NCI-H510A (cell line): ENCODE measurements around the gene STK11.

Experiments
- DNase-seq: peaks from one replicate; lab custom pipeline; 2025; lab: John Stamatoyannopoulos, UW

The STK11 gene

DNA sequence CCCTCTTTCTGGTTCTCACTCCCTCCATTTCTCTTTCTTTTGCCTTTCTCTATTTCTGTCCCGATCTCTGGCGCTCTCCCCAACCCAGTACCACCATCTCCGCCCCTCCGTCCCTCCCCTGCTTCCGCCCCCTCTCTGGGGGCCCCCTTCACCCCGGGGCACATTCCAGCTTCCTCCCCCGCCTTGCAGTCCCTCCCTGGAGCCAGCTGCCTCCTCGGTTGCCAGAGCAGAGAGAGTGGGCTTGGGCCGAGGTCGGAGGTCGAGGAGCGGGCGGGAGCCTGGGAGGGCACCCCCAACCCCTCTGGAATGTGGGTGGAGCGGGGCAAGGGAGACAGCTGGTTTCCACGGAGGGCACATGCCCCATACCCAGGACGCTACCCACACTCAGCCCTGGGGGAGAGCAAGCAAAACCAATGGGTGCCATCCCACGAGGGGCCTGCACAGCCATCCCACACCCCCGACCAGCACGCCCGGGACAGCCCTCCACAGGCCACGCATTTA, 57.1 kb downstream of the STK11 start:
- no peak for DNase-seq

DNA sequence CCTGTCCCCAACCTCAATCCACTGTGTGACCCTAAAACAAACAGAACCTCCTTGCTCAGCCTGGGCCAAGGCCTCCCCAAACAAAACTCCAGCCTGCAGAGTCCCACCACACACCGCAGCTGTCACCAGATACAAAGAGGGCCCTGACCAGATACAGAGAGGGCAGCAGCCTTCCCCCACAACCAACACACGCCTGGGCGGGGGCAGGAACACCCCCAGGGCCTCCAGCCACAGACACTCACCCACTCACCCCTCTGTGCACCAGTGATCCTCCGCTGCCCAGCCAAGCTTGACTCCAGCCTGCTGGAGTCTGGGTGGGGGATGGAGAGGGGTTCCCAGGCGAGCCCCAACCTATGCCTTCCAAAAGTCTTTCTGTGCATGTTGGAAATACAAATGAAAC, 57.6 kb downstream of the STK11 start:
- DNase-seq, result no peak

DNA sequence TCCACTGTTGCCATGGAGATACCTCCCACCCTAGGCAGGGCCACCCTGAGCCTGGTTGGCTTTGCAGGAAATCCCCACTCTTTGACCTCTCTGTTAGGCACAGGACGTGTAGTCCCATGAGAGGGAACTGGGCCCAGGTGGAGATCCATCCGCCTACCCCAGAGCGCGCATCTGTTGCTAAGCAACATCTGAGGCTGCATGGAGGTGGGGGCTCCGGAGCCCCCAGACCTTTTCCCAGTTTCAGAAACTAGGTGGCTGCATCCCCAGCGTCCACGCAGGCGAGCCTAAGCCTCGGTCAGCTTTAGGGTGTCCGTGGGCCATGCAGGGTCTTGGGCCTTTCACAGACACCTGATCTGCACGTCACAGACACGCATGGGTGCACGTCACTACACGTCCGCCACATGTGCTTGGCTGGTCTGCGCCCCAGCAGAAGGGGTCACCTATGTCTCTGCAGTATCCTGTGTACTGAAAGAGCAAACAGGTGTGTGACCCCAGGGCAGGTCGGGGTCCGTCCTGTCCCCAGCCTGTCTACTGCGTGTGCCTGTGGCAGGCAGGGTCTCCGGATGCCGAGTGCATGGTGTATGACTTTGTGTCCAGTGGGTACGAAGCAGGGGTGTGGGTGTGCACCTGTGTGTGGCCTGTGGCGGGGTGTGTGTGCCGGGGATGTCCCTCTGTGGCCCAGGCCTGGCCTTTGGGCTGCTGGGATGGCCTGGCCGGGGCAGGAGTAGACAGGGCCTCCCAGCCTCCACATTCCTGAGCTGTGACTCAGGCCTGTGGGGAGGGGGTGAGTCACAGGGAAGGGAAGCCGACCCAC, 59.4 kb downstream of the STK11 start:
- DNase-seq, result no peak

DNA sequence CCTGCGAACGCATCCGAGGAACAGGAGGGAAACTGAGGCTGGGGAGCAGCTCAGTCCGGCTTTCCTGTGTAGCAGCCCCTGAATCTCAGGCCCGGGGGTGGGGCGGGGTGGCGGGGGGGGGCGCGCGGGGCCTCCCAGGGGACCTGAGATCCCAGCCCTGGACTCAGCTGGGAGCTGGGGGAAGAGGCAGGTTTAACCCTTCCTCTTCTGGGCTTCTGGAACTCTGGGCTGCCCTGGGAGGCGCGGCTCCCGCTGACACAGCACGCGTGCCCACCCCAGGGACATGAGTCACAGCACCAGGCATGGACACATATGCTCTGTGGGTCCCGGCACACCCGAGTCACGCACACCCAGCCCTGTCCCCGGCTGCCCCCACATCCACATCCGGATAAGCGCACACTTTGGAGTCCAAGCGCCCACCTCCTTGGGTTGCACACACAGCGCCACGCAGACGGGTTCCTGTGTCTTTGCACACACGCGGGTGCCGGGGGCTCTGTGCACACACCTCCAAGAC, 60.1 kb downstream of the STK11 start:
- DNase-seq, result no peak

DNA sequence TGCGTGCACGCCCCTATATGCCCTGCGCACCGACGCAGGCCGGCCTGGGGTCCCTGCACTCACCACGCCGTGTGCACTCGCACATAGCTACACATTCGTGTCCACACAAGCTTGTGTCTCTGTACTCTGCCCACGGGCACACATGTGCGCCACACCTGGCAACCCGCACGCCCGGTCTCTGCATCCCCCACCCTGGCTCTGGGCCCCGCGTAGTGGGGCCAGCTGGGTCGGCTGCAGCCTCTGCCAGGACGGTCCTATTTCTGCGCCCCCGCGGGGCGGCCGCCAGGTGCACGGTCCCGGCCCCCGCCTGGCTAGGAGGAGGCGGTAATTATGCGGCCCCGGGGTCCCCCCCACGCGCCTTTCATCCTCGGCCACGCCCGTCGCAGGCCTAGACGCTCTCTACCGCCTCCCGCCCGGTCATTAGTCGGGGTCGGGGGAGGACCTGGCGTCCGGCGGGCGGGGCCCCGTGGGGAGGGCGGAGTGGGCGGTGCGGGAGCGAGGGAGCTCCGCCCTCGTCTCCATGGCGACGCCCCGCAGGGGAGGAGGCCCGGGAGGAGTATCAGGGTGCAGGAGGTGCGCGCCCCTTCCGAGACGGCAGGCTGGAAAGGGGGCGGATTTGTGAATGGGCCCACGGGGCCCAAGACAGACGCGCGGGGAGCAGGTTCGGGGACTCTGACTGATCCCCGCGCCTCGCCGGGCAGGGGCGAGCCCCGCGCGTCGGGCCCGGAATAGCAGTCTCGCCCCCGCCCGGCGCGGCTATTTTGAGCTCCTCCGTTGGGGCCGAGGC, 60.7 kb downstream of the STK11 start:
- DNase-seq, result no peak

DNA sequence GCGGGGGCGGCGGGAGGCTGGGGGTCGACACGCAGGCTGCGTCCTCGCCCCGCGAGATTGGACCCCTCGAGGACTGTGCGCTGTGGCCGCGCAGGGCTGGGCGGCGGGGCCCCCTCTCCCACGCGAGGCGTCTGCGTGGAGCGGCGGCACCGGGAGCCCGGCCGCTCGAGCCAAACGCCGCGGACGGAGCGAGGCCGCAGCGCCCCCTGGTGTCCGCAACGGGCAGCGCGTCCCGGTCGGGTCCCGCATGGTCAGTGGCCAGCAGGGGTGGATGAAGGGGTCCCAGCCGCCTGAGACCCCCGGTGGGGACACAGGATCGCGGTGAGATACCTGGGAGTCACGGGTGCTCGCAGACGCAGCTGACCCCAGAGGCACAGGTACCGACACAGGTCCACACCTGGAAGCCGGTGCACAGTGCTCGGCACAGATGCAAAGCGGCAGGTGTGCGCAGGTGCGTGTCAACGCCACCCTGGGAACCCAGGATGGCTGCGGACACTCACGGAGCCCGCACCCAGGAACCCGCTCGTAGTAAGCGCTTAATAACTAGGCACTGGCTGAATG, 61.4 kb downstream of the STK11 start:
- DNase-seq, result no peak

DNA sequence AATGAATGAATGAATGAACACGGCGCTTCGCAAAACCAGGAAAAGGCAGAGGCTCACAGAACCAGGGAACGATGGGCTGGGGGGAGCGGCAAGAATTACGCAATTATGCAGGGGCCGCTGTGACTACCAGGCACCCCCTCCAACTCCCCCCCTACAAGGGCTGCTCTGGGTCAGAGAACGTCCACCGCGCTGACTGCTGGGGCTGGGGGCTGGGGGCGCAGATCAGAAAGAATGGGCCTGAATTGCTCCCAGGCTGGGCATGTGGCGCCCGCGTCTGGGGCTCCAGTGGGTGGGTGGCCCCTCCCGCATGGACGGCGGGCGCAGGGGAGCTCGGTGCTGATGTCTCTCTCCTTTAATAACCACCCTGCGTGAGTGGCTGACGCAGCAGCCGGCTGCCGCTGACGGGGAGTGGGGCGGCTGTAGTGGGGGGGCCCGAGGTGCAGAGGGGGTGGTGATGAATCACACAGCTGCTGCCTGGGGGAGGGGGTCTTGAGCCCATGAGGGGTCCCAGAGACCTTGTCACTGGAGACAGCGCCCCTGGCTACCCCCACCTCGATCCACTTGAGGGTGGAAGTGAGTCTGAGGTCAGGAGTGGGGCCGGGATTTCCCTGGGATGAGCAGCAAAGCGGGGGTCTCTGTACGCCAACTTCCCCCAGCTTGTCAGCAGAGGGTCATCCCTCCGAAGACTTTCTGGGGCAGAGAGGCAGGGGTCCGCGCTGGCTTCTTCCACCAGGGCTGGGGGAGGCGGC, 62.1 kb downstream of the STK11 start:
- no peak for DNase-seq

DNA sequence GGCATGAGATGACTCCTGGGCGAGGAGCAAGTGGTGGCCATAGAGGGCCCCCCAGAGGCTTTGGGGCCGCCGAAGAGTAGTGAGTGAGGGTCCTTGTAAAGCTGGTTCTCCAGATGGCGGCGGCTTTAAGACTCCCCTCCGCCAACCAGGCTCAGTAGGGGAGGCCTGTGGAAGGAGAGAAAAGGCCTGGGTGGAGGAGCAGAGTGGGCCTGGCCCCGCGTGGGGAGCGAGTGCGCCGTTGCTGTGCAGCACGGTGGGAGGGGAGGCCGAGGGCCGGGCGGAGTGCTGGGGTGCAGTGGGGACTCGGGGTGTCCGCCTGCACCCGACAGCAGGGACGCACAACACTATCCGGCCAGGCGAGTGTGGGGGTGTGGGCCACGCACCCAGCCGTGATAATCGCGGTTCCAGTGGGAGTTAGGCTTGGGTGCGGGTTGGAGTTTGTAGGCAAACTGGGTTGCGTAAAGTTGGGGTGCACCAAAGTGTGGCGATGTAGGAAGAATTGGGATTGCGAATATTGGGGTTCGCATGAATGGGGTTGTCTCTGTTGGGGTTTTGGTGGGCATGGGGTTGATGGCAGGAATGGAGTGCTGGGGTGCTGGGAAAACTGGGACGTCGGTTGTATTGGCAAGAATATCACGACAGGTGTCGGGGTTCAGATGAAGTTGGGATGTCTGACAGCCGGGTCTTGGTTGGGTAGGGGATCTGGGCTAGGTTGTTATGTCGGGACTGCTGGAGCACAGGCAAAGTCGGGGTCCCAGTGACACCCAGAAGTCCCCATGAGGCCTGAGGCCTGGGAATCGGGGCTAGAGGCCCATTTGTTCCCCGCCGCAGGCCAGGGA, 62.9 kb downstream of the STK11 start:
- no peak for DNase-seq

DNA sequence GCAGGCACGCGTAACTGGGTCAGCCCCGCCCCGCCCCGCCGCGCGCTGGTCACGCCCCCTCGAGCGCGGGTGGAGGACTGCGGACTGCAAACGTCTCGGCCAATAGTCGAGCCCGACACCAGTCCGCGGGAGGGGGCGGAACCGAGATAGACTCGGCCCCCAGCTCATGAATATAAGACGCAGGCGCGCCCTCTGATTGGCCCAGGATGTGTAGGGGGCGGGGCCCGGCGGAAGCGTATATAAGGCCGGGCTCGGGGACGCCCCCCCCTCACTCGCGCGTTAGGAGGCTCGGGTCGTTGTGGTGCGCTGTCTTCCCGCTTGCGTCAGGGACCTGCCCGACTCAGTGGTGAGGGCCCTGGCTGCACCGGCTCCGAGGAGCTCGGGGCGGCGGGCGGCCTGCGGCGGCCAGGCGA, 63.5 kb downstream of the STK11 start, which contains the start of gene CIRBP:
CIRBP (plus strand) TSS at position 268 of the 413 bp plus-strand sequence. CDS start 1,602 bp downstream, outside the sequence.
- DNase-seq, result peak; percentile 94

DNA sequence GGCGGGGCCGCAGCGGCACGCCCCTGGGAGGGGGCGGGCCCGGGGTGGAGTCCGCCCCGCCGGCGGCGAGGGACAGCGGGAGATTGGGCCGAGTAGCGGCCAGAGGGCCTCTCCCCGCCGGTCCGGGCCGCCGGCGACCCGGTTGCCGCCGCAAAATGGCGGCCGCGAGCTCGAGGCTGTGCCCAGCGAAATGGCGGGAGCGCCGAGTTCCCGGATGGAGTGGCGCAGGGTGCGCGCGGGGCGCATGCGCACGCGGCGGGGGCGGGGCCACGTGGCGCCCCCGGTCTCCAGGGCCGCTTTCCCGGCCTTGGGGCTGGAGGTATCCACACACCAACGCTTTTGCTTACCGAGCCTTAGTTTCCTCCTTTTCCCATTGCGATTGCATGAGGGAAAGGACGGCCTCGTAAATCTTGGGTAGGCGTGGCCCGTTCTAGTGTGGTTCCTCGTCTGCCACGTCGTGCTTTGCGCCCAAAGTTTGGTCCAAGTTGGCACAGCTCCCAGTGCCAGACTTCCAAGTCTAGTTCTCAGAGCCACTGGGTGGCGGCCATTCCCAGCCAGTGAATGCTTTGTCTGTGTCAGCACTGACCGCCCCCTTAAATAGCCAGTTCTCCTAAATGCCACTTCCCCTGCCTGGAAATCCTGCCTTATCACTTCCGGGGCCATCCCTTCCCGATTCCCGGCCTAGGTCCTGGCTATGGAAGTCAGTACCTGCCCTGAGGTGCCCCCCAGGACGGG, 64.1 kb downstream of the STK11 start:
- DNase-seq, result no peak

DNA sequence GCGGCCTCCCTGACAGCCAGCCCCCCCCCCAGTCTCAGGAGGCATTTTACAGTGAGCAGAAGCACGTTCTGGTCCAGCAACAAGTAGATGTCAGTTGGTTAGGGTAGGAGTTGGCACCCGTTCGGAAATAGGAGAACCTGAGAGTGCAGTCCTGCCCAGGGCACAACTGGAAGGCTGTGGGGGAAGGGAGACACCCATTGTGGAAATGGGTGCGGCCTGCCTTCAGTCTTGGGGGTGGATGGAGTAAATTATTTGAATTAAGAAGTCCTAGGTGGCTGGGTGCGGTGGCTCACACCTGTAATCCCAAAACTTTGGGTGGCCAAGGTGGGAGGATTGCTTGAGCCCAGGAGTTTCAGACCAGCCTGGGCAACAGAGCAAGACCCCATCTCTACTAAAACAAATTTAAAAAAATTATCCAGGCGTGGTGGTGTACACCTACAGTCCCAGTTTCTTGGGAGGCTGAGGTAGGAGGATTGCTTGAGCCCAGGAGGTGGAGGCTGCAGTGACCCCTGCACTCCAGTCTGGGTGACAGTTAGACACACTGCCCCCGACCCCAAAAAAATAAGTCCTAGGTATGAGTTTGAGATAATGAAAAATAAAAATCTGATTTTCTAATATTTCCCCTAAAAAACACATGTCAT, 64.8 kb downstream of the STK11 start:
- DNase-seq, result no peak

DNA sequence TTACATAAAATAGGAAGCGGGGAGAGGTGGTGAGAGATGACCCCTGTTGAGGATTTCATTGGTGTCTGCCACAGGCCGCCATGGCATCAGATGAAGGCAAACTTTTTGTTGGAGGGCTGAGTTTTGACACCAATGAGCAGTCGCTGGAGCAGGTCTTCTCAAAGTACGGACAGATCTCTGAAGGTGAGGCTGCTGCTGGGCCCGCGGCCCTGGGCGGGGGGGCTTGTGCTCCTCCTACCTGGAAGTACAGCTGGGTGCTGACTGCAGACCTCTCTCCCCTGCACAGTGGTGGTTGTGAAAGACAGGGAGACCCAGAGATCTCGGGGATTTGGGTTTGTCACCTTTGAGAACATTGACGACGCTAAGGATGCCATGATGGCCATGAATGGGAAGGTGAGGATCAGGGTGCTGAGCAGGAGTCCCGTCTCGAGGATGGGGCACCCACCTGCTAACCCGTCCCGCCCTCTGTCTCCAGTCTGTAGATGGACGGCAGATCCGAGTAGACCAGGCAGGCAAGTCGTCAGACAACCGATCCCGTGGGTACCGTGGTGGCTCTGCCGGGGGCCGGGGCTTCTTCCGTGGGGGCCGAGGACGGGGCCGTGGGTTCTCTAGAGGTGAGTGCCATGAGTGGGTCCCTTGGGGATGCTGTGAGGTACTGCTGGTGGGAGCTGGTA, 65.4 kb downstream of the STK11 start:
- DNase-seq, result no peak

DNA sequence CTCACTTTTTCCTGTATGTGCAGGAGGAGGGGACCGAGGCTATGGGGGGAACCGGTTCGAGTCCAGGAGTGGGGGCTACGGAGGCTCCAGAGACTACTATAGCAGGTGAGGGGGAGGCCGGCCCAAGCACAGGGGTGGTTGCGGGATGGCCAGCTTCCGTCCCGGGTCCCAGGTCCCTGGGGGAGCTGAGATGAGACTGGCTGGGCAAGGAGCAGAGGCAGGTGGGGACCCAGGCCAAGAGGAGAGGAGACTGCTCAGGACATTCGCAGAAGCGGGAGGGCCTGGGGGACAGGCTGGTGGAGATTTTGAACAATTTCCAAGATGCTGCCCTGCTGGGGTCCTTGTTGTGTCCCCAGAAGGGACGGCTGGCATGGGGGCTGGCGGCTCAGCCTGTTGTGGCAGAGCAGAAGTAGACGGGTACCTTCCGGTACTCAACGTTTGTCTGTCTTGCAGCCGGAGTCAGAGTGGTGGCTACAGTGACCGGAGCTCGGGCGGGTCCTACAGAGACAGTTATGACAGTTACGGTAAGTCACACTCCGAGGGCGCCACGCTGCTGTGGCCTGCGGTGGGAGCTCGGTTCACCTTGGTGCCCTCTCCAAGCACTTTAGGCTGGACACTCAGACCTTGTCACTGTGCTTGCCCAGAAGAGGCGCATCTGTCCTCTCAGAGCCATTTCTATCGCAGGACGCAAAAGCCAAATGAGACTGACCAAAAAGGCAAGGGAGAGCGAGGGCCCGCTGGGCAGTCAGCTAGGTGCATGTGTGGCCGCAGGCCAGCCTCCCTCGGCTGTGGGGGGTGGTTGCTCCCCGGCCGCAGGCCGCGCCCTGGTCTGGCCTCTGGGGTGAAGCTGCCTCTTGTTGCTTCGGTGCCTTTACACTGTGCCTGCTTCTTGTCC, 66.2 kb downstream of the STK11 start:
- no peak for DNase-seq

DNA sequence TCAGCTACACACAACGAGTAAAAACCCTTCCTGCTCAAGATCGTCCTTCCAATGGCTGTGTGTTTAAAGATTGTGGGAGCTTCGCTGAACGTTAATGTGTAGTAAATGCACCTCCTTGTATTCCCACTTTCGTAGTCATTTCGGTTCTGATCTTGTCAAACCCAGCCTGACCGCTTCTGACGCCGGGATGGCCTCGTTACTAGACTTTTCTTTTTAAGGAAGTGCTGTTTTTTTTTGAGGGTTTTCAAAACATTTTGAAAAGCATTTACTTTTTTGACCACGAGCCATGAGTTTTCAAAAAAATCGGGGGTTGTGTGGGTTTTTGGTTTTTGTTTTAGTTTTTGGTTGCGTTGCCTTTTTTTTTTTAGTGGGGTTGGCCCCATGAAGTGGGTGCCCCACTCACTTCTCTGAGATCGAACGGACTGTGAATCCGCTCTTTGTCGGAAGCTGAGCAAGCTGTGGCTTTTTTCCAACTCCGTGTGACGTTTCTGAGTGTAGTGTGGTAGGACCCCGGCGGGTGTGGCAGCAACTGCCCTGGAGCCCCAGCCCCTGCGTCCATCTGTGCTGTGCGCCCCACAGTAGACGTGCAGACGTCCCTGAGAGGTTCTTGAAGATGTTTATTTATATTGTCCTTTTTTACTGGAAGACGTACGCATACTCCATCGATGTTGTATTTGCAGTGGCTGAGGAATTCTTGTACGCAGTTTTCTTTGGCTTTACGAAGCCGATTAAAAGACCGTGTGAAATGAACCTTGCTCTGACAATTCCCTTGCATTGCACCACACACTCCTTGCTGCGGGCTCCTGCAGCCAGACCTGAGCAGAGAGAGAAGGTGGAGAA, 67.1 kb downstream of the STK11 start:
- no peak for DNase-seq

DNA sequence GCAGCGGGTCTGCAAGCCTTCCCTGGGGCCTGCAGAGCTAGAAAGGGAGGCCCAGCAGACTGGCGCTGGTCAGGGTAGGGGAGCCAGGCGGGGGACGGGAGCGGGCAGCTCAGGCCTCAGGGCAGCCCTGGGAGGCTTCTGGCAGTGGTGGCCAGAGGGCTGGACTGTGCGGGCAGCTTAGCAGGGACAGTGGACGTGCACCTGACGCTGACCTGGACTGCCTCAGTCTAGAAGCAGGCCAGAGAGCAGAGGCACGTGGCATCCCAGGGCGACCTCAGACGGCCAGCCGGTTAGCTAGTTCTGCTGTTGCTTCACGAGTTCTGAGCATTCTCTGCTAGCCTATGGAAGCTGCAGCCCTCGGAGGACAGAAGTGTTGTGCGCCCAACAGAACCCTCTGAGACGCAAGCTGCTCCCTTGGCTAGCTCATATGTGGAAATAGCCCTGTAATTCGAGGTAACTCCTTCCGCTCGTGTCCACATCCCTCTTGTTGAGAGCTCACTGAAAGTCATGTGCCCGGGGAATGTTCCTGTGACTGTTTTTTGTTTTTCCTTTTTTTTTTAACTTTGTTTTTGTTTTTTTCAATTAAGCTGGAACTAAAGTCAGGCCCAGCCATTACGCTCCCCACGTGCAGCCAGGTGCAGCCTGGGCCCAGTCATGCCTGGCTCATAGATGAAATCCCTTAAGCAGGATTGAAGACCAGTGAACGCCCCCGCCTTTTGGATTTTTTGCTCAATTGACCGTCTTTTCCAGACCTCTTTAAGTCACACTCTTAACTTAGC, 67.9 kb downstream of the STK11 start:
- no peak for DNase-seq
